HG03103 (cell line): ENCODE data around the gene TRIM3.

Source experiments
- ATAC-seq: cut with Tn5 transposase; IDR thresholded peaks from one replicate; pipeline ENCODE4 v1.9.1; 2021; ENCODE audit warnings: low read depth; ENCODE audit not compliant: unreplicated experiment

TRIM3 gene

GRCh38 chr11:6442441-6442840 is 31.3 kb downstream of the TRIM3 start:
- no peak for ATAC-seq

DNA sequence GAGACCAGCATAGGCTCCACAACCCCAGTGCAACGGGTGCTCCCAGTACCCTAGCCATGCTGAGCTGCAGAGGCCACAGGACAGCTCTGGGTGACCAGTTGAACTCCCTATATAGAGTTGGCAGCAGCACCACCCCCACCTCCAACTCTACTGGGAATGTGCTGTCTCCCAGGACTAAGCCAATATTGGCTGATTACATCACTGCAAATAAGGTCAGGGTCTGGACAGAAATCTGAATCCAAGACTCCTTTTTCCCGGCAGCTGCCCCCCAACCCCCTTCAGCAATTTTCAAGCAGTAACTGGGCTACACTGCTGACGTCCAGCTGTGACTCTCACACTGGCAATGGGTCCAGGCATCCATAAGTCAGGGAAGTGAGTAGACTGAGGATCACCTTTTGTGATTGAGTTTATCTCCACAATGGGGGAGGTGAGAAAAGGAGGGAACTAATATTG is 32.8 kb downstream of the TRIM3 start, which contains the start of gene HPX:
Gene HPX (minus strand): TSS at position 82 of the 453 bp plus-strand sequence. CDS start 24 bp downstream, at position 58.
- no peak for ATAC-seq

- no peak for ATAC-seq
Measured at GRCh38 chr11:6438979-6439571, 34.7 kb downstream of the TRIM3 start.

DNA sequence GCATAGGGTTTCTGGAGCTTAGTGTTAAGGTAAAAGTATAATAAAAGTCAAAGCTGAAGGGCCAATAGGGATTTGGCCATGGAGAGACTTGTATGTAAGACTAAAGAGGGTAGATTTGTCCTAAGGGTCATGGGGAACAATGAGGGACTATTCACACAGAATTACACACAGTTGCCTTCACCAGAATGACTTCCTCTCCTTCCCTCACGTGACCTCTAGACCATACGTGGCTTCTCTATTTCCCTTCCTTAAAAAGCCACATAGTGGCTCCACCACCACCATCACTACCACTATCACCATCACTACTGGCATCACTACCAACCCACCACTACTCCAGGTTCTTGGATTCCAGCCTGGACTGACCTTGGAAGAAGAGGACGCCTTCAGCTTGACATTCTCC is 35.7 kb downstream of the TRIM3 start:
- ATAC-seq = no peak

- ATAC-seq = no peak
Measured at GRCh38 chr11:6437423-6437822, 36.3 kb downstream of the TRIM3 start.

- peak; percentile 35 for ATAC-seq
Measured at GRCh38 chr11:6433998-6434660, 39.6 kb downstream of the TRIM3 start.

DNA sequence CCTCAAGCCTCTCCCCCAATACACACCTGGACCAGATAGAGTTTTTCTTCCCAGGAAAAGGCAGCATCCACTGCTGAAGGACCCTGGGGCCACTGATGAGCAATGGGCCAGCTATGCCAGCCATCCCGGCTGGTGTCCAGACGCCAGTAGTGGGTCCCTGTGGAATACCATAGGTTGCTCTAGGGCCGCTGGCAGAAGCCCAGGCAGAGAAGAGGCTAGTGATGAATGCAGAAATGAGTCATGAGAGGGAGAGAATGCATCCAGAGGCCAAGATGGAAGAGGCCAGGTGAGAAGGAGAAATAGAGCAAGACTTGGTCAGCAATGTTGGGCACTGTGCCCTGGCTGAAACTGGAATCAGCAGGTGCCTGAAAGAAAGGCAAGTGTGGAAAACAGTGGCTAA is 41.9 kb downstream of the TRIM3 start:
- no peak for ATAC-seq

GRCh38 chr11:6427516-6427915 is 46.2 kb downstream of the TRIM3 start:
- no peak for ATAC-seq

- ATAC-seq = no peak
Measured at GRCh38 chr11:6420677-6421076, 53.1 kb downstream of the TRIM3 start.

DNA sequence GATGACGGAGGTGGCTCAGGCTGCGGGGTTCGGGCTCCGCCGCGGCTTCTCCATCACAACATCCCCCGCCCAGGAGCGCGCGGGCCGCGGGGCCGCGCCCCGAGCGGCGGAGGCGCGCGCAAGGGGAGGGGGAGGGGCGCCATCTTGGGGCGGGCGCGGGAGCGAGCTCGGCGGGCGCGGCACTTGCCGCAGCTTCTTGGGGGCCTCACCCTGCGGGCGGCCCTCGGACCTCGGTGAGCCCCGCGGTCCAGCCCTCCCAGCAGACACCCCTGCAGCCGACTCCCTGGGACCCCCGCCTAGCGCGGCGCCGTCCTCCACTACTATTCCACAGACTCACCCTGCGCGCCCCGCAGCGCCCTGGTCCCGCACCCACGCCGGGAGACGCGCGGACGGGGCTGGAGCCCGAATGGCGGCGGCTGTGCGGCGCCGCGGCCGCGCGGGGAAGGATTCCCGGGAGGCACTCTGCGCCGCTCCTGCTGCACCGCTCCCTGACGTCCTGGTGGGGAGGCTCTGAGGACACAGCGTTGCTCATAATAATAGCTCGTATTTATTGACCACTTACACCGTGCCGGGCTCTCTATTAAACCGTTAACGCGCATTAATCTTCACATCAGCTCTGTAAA is 54.6 kb downstream of the TRIM3 start, which contains the start of gene APBB1:
Gene APBB1 (minus strand): TSS at position 86 of the 623 bp plus-strand sequence. CDS start 7,747 bp downstream, outside the sequence.
- ATAC-seq = no peak

DNA sequence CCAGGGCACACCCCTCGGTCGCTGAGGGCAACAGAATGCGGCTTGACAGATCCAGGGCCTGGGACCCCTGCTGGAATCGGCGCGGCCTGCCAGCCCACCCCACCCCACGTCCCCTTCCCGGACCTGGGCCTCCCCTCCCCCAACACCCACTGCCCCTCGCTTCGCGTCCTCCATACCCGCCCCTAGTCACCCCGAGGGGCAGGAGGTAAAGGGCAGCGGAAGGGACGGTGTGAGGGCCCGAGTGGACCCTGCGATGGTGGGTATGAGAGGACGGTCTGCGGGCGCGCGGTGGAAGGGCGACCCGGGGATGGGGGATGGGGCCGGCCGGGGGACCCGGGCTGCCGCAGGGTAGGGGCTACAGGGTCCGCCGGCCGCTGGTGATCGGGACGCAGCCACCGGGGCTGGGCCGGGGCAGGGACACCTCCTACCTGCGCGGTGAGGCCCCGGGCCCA is 55.2 kb downstream of the TRIM3 start:
- ATAC-seq = no peak

- no peak for ATAC-seq
Measured at GRCh38 chr11:6417907-6418556, 55.7 kb downstream of the TRIM3 start.

- no peak for ATAC-seq
Measured at GRCh38 chr11:6415797-6416196, 57.9 kb downstream of the TRIM3 start.

DNA sequence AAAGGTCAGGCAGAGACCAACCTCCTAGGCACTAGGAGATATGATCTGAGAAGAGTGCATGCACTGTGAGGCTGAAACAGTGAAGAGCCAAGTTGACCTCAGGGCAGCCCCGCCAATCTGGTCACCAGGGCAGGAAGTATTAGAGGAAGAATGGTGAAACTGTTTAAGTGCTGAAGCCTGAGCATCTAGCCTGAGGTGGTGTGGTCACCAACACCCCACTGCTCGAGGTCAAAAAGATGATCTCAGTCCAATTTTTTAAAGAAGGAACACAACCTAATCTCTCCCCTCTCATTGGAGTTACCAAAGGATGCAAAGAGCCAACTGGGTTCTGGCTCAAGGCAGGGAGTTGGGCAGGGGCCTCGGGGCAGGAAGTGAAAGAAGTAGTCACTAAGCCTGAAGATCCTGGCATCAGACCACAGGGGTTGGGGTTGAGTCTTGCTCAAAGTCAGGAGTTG is 58.8 kb downstream of the TRIM3 start:
- peak; percentile 50 for ATAC-seq

DNA sequence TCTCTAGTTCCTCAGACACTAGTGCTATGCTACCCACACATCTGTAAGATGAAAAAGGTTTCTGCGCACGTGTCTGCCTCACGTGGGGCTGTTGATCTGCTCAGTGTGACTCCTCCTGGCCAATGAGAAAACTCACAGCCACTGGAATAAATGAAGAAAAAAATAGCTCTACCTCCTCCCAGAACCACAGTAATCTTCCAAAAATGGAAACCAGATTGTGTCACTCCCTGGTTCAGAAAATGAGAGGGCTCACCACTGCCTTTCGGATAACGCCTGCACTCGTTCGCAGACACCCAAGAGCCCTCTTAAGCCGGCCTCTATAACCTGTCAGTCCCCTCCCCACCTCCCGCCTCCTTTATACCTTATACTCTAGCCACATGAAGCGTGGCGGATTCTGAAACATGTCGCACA is 59.9 kb downstream of the TRIM3 start:
- no peak for ATAC-seq

GRCh38 chr11:6411594-6412031 is 62.1 kb downstream of the TRIM3 start:
- ATAC-seq = no peak

GRCh38 chr11:6410695-6411430 is 62.9 kb downstream of the TRIM3 start:
- ATAC-seq = no peak

GRCh38 chr11:6406370-6406769 is 67.4 kb downstream of the TRIM3 start:
- ATAC-seq = no peak

DNA sequence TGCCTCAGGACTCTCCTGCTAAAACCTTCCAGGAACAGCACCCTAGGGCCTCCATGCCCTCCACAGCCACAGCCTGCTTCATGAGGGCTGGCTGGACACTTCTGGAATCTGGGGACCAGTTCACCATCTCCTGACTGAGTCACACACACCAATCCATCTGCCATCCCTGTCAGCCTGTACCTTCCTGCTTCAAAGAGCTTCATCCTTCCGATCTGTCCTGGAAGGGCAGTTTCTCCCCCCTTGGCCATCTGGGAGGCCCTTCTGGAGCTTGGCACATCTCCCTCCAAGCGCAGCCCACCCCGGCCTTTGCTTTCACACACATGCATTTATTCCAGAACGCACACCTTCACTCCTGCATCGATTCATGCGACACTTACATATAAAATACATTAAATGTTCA is 67.9 kb downstream of the TRIM3 start:
- ATAC-seq = no peak

DNA sequence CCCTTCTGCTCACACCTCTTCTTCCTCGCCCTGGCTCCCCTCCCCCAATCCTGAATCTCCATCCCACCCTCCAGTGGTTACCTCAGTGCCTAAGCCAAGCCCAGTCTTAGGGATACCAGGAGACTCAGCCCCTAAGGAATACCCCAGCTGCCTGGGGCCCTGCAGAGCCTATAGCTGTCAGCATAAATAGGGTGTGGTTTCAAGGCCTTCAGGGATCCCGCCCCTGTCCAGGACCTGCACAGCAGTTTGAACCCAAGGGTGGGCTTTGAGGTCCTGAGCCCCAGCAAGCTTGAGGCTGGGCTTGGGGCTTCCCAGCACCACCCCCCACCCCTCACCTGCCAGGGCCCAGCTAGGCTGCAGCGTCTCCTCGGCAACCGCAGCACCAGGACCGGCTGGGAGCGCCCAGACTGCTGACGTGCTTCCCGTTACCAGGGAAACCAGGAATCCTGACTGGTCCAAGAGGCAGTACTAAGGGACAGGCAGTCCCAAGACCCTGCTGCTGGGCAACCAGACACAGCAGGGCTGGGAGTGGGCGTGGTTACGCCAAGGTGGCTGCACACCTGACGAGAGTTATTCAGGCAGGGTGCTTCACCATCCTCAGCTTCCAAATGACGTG is 68.6 kb downstream of the TRIM3 start:
- ATAC-seq = no peak
